T-helper 1 cell treated with Interleukin-12 subunit alpha and Interleukin-12 subunit beta and Interleukin-4 antibody, amounts not matched to agents 30 μg/mL and 1 μg/mL, for 36 hours (primary cell): Measurements from ENCODE around the gene MPZL2.

Experiments used
- H3K27ac Mint-ChIP-seq: one replicate; pipeline ENCODE4 v1.8.0; 2021; ENCODE audit warnings: mild to moderate bottlenecking, mixed read lengths
- H3K27me3 Mint-ChIP-seq: one replicate; pipeline ENCODE4 v1.8.0; 2021; ENCODE audit warnings: low read depth, mixed read lengths
- H3K36me3 Mint-ChIP-seq: one replicate; pipeline ENCODE4 v1.8.0; 2021; ENCODE audit warnings: low read depth, mixed read lengths
- H3K4me1 Mint-ChIP-seq: one replicate; pipeline ENCODE4 v1.8.0; 2021; ENCODE audit warnings: low read depth, mixed read lengths
- H3K4me3 Mint-ChIP-seq: one replicate; pipeline ENCODE4 v1.8.0; 2021; ENCODE audit warnings: mild to moderate bottlenecking, moderate library complexity, mixed read lengths
- H3K9me3 Mint-ChIP-seq: one replicate; pipeline ENCODE4 v1.8.0; 2021; ENCODE audit warnings: mixed read lengths

The MPZL2 gene

GRCh38 chr11:118226296-118226695 is 37.8 kb downstream of the MPZL2 start:
- Mint-ChIP-seq H3K4me1 (peaks cover 66% of the 10 kb centered on the region), H3K27me3 (no peaks in the 10 kb centered on the region), H3K36me3 (peaks cover 34% of the 10 kb centered on the region), H3K9me3 (no peaks in the 10 kb centered on the region), H3K27ac (peak overlapping the region; percentile 93), H3K4me3 (peak overlapping the region; percentile 61)

GRCh38 chr11:118224511-118225188 is 39.4 kb downstream of the MPZL2 start, which contains the start of gene JAML:
JAML (minus strand) TSS chr11:118225011; CDS start chr11:118214866, 10,145 bp downstream.
- H3K27ac Mint-ChIP-seq, result peak within 1 kb of the TSS; percentile 91
- peak within 1 kb of the TSS; percentile 84 for H3K4me3 Mint-ChIP-seq
- H3K9me3 Mint-ChIP-seq, result no peaks in the 10 kb centered on the region
- H3K36me3 Mint-ChIP-seq, result peaks cover 39% of the 10 kb centered on the region
- H3K27me3 Mint-ChIP-seq, result no peaks in the 10 kb centered on the region
- H3K4me1 Mint-ChIP-seq, result peaks cover 72% of the 10 kb centered on the region

- Mint-ChIP-seq H3K4me1 (peaks cover 73% of the 10 kb centered on the region), H3K36me3 (peaks cover 39% of the 10 kb centered on the region), H3K27me3 (no peaks in the 10 kb centered on the region), H3K27ac (peak overlapping the region; percentile 91), H3K4me3 (peak overlapping the region; percentile 84), H3K9me3 (no peaks in the 10 kb centered on the region)
These were observed 40.1 kb downstream of the MPZL2 start for GRCh38 chr11:118223992-118224391.

GRCh38 chr11:118223570-118223969 is 40.5 kb downstream of the MPZL2 start:
- no peaks in the 10 kb centered on the region for H3K9me3 Mint-ChIP-seq
- peaks cover 40% of the 10 kb centered on the region for H3K36me3 Mint-ChIP-seq
- peak overlapping the region; percentile 84 for H3K4me3 Mint-ChIP-seq
- no peaks in the 10 kb centered on the region for H3K27me3 Mint-ChIP-seq
- H3K27ac Mint-ChIP-seq, result peak overlapping the region; percentile 91
- H3K4me1 Mint-ChIP-seq, result peaks cover 76% of the 10 kb centered on the region

GRCh38 chr11:118222437-118222836 is 41.7 kb downstream of the MPZL2 start:
- no peaks in the 10 kb centered on the region for H3K27me3 Mint-ChIP-seq
- H3K9me3 Mint-ChIP-seq, result no peaks in the 10 kb centered on the region
- peak overlapping the region; percentile 62 for H3K4me3 Mint-ChIP-seq
- peaks cover 33% of the 10 kb centered on the region for H3K36me3 Mint-ChIP-seq
- H3K27ac Mint-ChIP-seq, result peak overlapping the region; percentile 75
- peaks cover 74% of the 10 kb centered on the region for H3K4me1 Mint-ChIP-seq

GRCh38 chr11:118221419-118221818 is 42.7 kb downstream of the MPZL2 start:
- H3K9me3 Mint-ChIP-seq, result no peaks in the 10 kb centered on the region
- peaks cover 27% of the 10 kb centered on the region for H3K36me3 Mint-ChIP-seq
- no peak overlapping the region for H3K27ac Mint-ChIP-seq
- no peak overlapping the region for H3K4me3 Mint-ChIP-seq
- no peaks in the 10 kb centered on the region for H3K27me3 Mint-ChIP-seq
- H3K4me1 Mint-ChIP-seq, result peaks cover 75% of the 10 kb centered on the region

GRCh38 chr11:118219732-118220131 is 44.4 kb downstream of the MPZL2 start:
- Mint-ChIP-seq H3K27me3 (no peaks in the 10 kb centered on the region), H3K4me3 (peak overlapping the region; percentile 19), H3K27ac (peak overlapping the region; percentile 81), H3K36me3 (peaks cover 18% of the 10 kb centered on the region), H3K9me3 (no peaks in the 10 kb centered on the region), H3K4me1 (peaks cover 74% of the 10 kb centered on the region)

- peak overlapping the region; percentile 19 for H3K4me3 Mint-ChIP-seq
- no peaks in the 10 kb centered on the region for H3K27me3 Mint-ChIP-seq
- no peaks in the 10 kb centered on the region for H3K9me3 Mint-ChIP-seq
- peak overlapping the region; percentile 81 for H3K27ac Mint-ChIP-seq
- peaks cover 18% of the 10 kb centered on the region for H3K36me3 Mint-ChIP-seq
- peaks cover 76% of the 10 kb centered on the region for H3K4me1 Mint-ChIP-seq
These were observed 44.9 kb downstream of the MPZL2 start for GRCh38 chr11:118219244-118219643.

GRCh38 chr11:118217575-118217974 is 46.5 kb downstream of the MPZL2 start:
- peak overlapping the region; percentile 72 for H3K4me3 Mint-ChIP-seq
- peaks cover 81% of the 10 kb centered on the region for H3K4me1 Mint-ChIP-seq
- H3K27me3 Mint-ChIP-seq, result no peaks in the 10 kb centered on the region
- peak overlapping the region; percentile 91 for H3K27ac Mint-ChIP-seq
- peaks cover 24% of the 10 kb centered on the region for H3K36me3 Mint-ChIP-seq
- H3K9me3 Mint-ChIP-seq, result no peaks in the 10 kb centered on the region

- Mint-ChIP-seq H3K4me3 (peak overlapping the region; percentile 72), H3K27me3 (no peaks in the 10 kb centered on the region), H3K36me3 (peaks cover 31% of the 10 kb centered on the region), H3K9me3 (no peaks in the 10 kb centered on the region), H3K27ac (peak overlapping the region; percentile 91), H3K4me1 (peaks cover 80% of the 10 kb centered on the region)
These were observed 47.2 kb downstream of the MPZL2 start for GRCh38 chr11:118216621-118217481.

GRCh38 chr11:118215765-118216164 is 48.3 kb downstream of the MPZL2 start:
- peak overlapping the region; percentile 86 for H3K27ac Mint-ChIP-seq
- peak overlapping the region; percentile 52 for H3K4me3 Mint-ChIP-seq
- peaks cover 82% of the 10 kb centered on the region for H3K4me1 Mint-ChIP-seq
- H3K27me3 Mint-ChIP-seq, result no peaks in the 10 kb centered on the region
- no peaks in the 10 kb centered on the region for H3K9me3 Mint-ChIP-seq
- peaks cover 40% of the 10 kb centered on the region for H3K36me3 Mint-ChIP-seq

GRCh38 chr11:118215262-118215661 is 48.8 kb downstream of the MPZL2 start:
- no peaks in the 10 kb centered on the region for H3K27me3 Mint-ChIP-seq
- H3K27ac Mint-ChIP-seq, result peak overlapping the region; percentile 86
- H3K9me3 Mint-ChIP-seq, result no peaks in the 10 kb centered on the region
- H3K4me3 Mint-ChIP-seq, result peak overlapping the region; percentile 54
- peaks cover 45% of the 10 kb centered on the region for H3K36me3 Mint-ChIP-seq
- peaks cover 79% of the 10 kb centered on the region for H3K4me1 Mint-ChIP-seq

GRCh38 chr11:118214210-118214914 is 49.7 kb downstream of the MPZL2 start:
- Mint-ChIP-seq H3K36me3 (peaks cover 40% of the 10 kb centered on the region), H3K4me1 (peaks cover 71% of the 10 kb centered on the region), H3K27ac (peak overlapping the region; percentile 86), H3K27me3 (no peaks in the 10 kb centered on the region), H3K9me3 (no peaks in the 10 kb centered on the region), H3K4me3 (peak overlapping the region; percentile 54)

- H3K4me3 Mint-ChIP-seq, result peak overlapping the region; percentile 12
- H3K27me3 Mint-ChIP-seq, result no peaks in the 10 kb centered on the region
- H3K9me3 Mint-ChIP-seq, result no peaks in the 10 kb centered on the region
- H3K27ac Mint-ChIP-seq, result peak overlapping the region; percentile 69
- H3K36me3 Mint-ChIP-seq, result peaks cover 40% of the 10 kb centered on the region
- H3K4me1 Mint-ChIP-seq, result peaks cover 70% of the 10 kb centered on the region
These were observed 50.3 kb downstream of the MPZL2 start for GRCh38 chr11:118213781-118214180.
